K562 (cell line): Measurements from ENCODE around the gene XPO4. TPM values are rescaled to one million over a fixed set of nuclear protein-coding genes. Genes with fewer than 3 reads are reported as not detected.

Experiments
- ATF7 ChIP-seq: fragments of 450-650 bp; IDR thresholded peaks from 2 replicates; pipeline ENCODE4 v1.7.1; 2014; ENCODE audit warnings: mild to moderate bottlenecking, moderate library complexity
- BHLHE40 ChIP-seq: IDR thresholded peaks from 2 replicates; pipeline ENCODE4 v1.6.1; 2011; ENCODE audit warnings: low read length, improper control_type of control experiment
- HMGN3 ChIP-seq: IDR thresholded peaks from 2 replicates; pipeline ENCODE4 v1.6.1; 2011; ENCODE audit warnings: borderline replicate concordance, low read depth, mild to moderate bottlenecking, mixed read lengths, low read length; ENCODE audit not compliant: insufficient read length; ENCODE audit errors: extremely low read depth
- JUN ChIP-seq, 2 experiments: sonication (generic) in 1 of 2; formaldehyde crosslinking in 1 of 2; IDR thresholded peaks; 2 replicates each; pipeline versions ENCODE4 v1.6.1 to v1.8.0; 2012 to 2022; ENCODE audit warnings: borderline replicate concordance in 2 of 2, mild to moderate bottlenecking in 2 of 2, improper control_type of control experiment in 1 of 2, low read depth in 1 of 2, low read length in 1 of 2, missing genetic modification reagents in 1 of 2
- KAT8 ChIP-seq: fragments of 450-650 bp; IDR thresholded peaks from 2 replicates; pipeline ENCODE4 v1.6.1; 2016; ENCODE audit warnings: low read depth, mild to moderate bottlenecking
- MTA2 ChIP-seq: fragments of 450-650 bp; IDR thresholded peaks from 2 replicates; pipeline ENCODE4 v1.6.1; 2016; ENCODE audit warnings: low read depth
- NR1H2 ChIP-seq: sonication (generic); formaldehyde crosslinking; IDR thresholded peaks from 2 replicates; pipeline ENCODE4 v1.4.0; 2020; ENCODE audit warnings: mild to moderate bottlenecking, missing genetic modification reagents
- RAD21 ChIP-seq, 2 experiments: fragments of 250-450 bp in 1 of 2; fragments of 450-650 bp in 1 of 2; sonication (Bioruptor Pico) in 1 of 2; formaldehyde crosslinking in 1 of 2; IDR thresholded peaks in 1 of 2; conservative IDR thresholded peaks in 1 of 2; 2 replicates each; pipeline versions ENCODE4 v1.4.0 to v1.8.0; 2020 to 2022; ENCODE audit warnings: mild to moderate bottlenecking in 2 of 2, moderate library complexity in 1 of 2
- RAD51 ChIP-seq: fragments of 450-650 bp; IDR thresholded peaks from 2 replicates; pipeline ENCODE4 v1.7.1; 2016; ENCODE audit warnings: low read depth, mild to moderate bottlenecking, borderline replicate concordance
- RFX1 ChIP-seq: fragments of 450-650 bp; IDR thresholded peaks from 2 replicates; pipeline ENCODE4 v1.6.1; 2016; ENCODE audit warnings: mild to moderate bottlenecking, moderate library complexity
- TEAD4 ChIP-seq, 2 experiments: sonication (generic) in 1 of 2; formaldehyde crosslinking in 1 of 2; IDR thresholded peaks; 2 replicates each; pipeline versions ENCODE4 v1.6.1 to v1.8.0; 2012 to 2022; ENCODE audit warnings: borderline replicate concordance in 1 of 2, inconsistent platforms in 1 of 2, low read length in 1 of 2, mild to moderate bottlenecking in 1 of 2, missing genetic modification reagents in 1 of 2
- polyA plus RNA-seq, 8 experiments: library from polyadenylated mRNA; depleted of rRNA in 4 of 8; stranded (reverse) in 5 of 8; unstranded in 3 of 8; fragments of >200 nt; fragmentation: Nextera tagmentation in 2 of 8; fragmentation: Illumina TruSeq in 1 of 8; extraction: Ambion mirVana in 2 of 8; extraction: Trizol in 1 of 8; gene quantifications; 2 replicates each; pipeline versions ENCODE4 v1.2.1 to v1.2.3, GENCODE V29; 2011 to 2014; ENCODE audit warnings: inconsistent platforms in 1 of 8, missing spikeins in 1 of 8
- total RNA-seq, 7 experiments: library from RNA; depleted of rRNA in 6 of 7; stranded (reverse); fragments of >200 nt in 6 of 7; fragmentation: Illumina TruSeq in 2 of 7; extraction: Trizol in 2 of 7; gene quantifications; 2 replicates each; pipeline versions ENCODE4 v1.2.1 to v1.2.3, GENCODE V29; 2011 to 2021; ENCODE audit warnings: low replicate concordance in 1 of 7
- TF ChIP-seq, protein P1 (sequence below): fragments of 450-650 bp; conservative IDR thresholded peaks from 2 replicates; pipeline ENCODE4 v1.6.1; 2016; ENCODE audit warnings: missing genetic modification characterization, low read depth, mild to moderate bottlenecking, missing compliant biosample characterization, moderate library complexity
- TF ChIP-seq, protein P2 (sequence below): fragments of 450-650 bp; formaldehyde crosslinking; IDR thresholded peaks from 2 replicates; pipeline ENCODE4 v1.4.0; 2020; ENCODE audit warnings: mild to moderate bottlenecking, moderate library complexity
- TF ChIP-seq, protein P3 (sequence below), 2 experiments: fragments of 450-650 bp; IDR thresholded peaks; 2 replicates each; pipeline ENCODE4 v1.6.1; 2018; ENCODE audit warnings: mild to moderate bottlenecking in 2 of 2, low read depth in 1 of 2; ENCODE audit not compliant: partially characterized antibody in 2 of 2
- TF ChIP-seq, protein P4 (sequence below): sonication (generic); formaldehyde crosslinking; IDR thresholded peaks from 2 replicates; pipeline ENCODE4 v1.9.0; 2022; ENCODE audit warnings: mild to moderate bottlenecking, missing genetic modification reagents
- TF ChIP-seq, protein P5 (sequence below): fragments of 250-450 bp; sonication (Bioruptor Pico); IDR thresholded peaks from 2 replicates; pipeline ENCODE4 v1.5.1; 2021; ENCODE audit warnings: mild to moderate bottlenecking
- TF ChIP-seq, protein P6 (sequence below): fragments of 250-450 bp; sonication (Bioruptor Pico); IDR thresholded peaks from 2 replicates; pipeline ENCODE4 v1.8.0; 2021; ENCODE audit warnings: borderline replicate concordance, mild to moderate bottlenecking, moderate library complexity; ENCODE audit not compliant: poor library complexity, severe bottlenecking

The XPO4 gene
- total and polyA plus RNA-seq, 9 of the 15 experiments (the other 6 are each of a cell fraction or from before 2014, with no cell fraction given) = 5.5 to 25.1 (median 17.5) TPM

DNA sequence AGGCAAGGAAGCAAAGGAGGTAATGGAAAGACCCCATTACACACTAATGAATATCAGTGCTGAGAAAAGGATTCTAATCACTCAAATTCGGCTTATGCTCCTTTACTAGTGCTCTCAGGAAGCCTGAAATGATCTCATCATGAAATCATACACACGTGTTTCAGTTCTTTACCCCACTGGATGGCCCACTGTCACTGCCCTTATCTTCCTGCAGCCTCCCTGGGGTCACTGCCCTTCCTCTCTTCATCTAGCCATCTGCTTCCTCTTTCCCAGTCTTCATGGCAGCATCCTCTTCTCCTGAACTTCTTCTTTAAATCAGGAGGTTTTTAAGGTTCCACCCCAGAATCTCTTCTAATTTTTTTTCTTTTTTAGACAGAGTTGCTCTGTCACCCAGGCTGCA, 100.8 kb downstream of the XPO4 start (continued):
- TF ChIP-seq, protein P1, sequence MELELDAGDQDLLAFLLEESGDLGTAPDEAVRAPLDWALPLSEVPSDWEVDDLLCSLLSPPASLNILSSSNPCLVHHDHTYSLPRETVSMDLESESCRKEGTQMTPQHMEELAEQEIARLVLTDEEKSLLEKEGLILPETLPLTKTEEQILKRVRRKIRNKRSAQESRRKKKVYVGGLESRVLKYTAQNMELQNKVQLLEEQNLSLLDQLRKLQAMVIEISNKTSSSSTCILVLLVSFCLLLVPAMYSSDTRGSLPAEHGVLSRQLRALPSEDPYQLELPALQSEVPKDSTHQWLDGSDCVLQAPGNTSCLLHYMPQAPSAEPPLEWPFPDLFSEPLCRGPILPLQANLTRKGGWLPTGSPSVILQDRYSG (tag) = no peak
- TF ChIP-seq RAD21 (CRISPR knock-in tag; conservative IDR thresholded peaks at IDR 0.05 in 1 of 2, IDR thresholded peaks at IDR 0.05 in 1 of 2) (peak in 1 of 2 experiments; percentile 10; a peak in 1 of 4 replicates), ATF7 (peak; percentile 78), BHLHE40 (peak; percentile 59; the same call in 1 of the 2 replicates), MTA2 (0 out of 2 replicates have a peak, but pooled peaks have one; percentile 19), NR1H2 (CRISPR knock-in tag) (no peak), TEAD4 (IDR thresholded peaks at IDR 0.05; ENCODE audit: low read length) (peak; percentile 24; the same call in 1 of the 2 replicates), TEAD4 (CRISPR knock-in tag; IDR thresholded peaks at IDR 0.05; ENCODE audit: borderline replicate concordance) (no peak), RAD51 (no peak), KAT8 (no peak), RFX1 (no peak), JUN (IDR thresholded peaks at IDR 0.05; ENCODE audit: borderline replicate concordance, low read depth, low read length) (peak; percentile 77), JUN (CRISPR knock-in tag; IDR thresholded peaks at IDR 0.05; ENCODE audit: borderline replicate concordance) (no peak), HMGN3 (no peak)
- TF ChIP-seq, protein P2, sequence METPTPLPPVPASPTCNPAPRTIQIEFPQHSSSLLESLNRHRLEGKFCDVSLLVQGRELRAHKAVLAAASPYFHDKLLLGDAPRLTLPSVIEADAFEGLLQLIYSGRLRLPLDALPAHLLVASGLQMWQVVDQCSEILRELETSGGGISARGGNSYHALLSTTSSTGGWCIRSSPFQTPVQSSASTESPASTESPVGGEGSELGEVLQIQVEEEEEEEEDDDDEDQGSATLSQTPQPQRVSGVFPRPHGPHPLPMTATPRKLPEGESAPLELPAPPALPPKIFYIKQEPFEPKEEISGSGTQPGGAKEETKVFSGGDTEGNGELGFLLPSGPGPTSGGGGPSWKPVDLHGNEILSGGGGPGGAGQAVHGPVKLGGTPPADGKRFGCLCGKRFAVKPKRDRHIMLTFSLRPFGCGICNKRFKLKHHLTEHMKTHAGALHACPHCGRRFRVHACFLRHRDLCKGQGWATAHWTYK (CRISPR knock-in tag) = no peak
- TF ChIP-seq, protein P3, sequence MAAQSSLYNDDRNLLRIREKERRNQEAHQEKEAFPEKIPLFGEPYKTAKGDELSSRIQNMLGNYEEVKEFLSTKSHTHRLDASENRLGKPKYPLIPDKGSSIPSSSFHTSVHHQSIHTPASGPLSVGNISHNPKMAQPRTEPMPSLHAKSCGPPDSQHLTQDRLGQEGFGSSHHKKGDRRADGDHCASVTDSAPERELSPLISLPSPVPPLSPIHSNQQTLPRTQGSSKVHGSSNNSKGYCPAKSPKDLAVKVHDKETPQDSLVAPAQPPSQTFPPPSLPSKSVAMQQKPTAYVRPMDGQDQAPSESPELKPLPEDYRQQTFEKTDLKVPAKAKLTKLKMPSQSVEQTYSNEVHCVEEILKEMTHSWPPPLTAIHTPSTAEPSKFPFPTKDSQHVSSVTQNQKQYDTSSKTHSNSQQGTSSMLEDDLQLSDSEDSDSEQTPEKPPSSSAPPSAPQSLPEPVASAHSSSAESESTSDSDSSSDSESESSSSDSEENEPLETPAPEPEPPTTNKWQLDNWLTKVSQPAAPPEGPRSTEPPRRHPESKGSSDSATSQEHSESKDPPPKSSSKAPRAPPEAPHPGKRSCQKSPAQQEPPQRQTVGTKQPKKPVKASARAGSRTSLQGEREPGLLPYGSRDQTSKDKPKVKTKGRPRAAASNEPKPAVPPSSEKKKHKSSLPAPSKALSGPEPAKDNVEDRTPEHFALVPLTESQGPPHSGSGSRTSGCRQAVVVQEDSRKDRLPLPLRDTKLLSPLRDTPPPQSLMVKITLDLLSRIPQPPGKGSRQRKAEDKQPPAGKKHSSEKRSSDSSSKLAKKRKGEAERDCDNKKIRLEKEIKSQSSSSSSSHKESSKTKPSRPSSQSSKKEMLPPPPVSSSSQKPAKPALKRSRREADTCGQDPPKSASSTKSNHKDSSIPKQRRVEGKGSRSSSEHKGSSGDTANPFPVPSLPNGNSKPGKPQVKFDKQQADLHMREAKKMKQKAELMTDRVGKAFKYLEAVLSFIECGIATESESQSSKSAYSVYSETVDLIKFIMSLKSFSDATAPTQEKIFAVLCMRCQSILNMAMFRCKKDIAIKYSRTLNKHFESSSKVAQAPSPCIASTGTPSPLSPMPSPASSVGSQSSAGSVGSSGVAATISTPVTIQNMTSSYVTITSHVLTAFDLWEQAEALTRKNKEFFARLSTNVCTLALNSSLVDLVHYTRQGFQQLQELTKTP (IDR thresholded peaks at IDR 0.05; ENCODE audit: low read depth in 1 of 2, partially characterized antibody in 2 of 2) = no peak
- TF ChIP-seq, protein P4, sequence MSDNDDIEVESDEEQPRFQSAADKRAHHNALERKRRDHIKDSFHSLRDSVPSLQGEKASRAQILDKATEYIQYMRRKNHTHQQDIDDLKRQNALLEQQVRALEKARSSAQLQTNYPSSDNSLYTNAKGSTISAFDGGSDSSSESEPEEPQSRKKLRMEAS = no peak
- TF ChIP-seq, protein P5, sequence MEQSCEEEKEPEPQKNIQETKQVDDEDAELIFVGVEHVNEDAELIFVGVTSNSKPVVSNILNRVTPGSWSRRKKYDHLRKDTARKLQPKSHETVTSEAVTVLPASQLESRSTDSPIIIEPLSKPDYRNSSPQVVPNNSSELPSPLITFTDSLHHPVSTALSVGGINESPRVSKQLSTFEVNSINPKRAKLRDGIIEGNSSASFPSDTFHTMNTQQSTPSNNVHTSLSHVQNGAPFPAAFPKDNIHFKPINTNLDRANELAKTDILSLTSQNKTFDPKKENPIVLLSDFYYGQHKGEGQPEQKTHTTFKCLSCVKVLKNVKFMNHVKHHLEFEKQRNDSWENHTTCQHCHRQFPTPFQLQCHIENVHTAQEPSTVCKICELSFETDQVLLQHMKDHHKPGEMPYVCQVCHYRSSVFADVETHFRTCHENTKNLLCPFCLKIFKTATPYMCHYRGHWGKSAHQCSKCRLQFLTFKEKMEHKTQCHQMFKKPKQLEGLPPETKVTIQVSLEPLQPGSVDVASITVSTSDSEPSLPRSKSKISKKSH (CRISPR knock-in tag) = no peak
- TF ChIP-seq, protein P6, sequence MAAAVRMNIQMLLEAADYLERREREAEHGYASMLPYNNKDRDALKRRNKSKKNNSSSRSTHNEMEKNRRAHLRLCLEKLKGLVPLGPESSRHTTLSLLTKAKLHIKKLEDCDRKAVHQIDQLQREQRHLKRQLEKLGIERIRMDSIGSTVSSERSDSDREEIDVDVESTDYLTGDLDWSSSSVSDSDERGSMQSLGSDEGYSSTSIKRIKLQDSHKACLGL (CRISPR knock-in tag) = no peak
